ENCODE measurements around the gene ABCA6. TPM values are rescaled to one million over a fixed set of nuclear protein-coding genes. Genes with fewer than 3 reads are reported as not detected.

Gene ABCA6
- total RNA-seq, 1 donor from 2014 or later: 32.0 TPM

GRCh38 chr17:69058165-69058564 is 83.5 kb downstream of the ABCA6 start:
- Histone ChIP-seq H3K4me1 (no peaks in the 10 kb centered on the region), H3K4me3 (no peak overlapping the region), H3K27ac (no peak overlapping the region), H3K9me3 (no peaks in the 10 kb centered on the region), H3K27me3 (ENCODE audit: low read depth) (no peaks in the 10 kb centered on the region), H3K36me3 (no peaks in the 10 kb centered on the region)
- DNase-seq (no peak), ATAC-seq (no peak)
- TF ChIP-seq CTCF (IDR thresholded peaks at IDR 0.05): peak; percentile 11
- intact Hi-C loops (cut with DNase I): loop anchor here (10.0 kb wide), 1 partner anchor 73 kb away; no protein-coding TSS in a partner anchor

- no peak for TF ChIP-seq CTCF (IDR thresholded peaks at IDR 0.05)
- intact Hi-C loops (cut with DNase I): loop anchor here (10.0 kb wide), 1 partner anchor 72 kb away; no protein-coding TSS in a partner anchor
- Histone ChIP-seq H3K4me1 (no peaks in the 10 kb centered on the region), H3K27ac (no peak overlapping the region), H3K36me3 (no peaks in the 10 kb centered on the region), H3K27me3 (ENCODE audit: low read depth) (no peaks in the 10 kb centered on the region), H3K4me3 (no peak overlapping the region), H3K9me3 (no peaks in the 10 kb centered on the region)
- DNase-seq (no peak), ATAC-seq (no peak)
These were observed 84.4 kb downstream of the ABCA6 start for GRCh38 chr17:69057280-69057679.

GRCh38 chr17:69056179-69056823 is 85.4 kb downstream of the ABCA6 start:
- no peaks in the 10 kb centered on the region for H3K9me3 ChIP-seq
- no peak for TF ChIP-seq CTCF (IDR thresholded peaks at IDR 0.05)
- H3K27me3 ChIP-seq (ENCODE audit: low read depth): no peaks in the 10 kb centered on the region
- no peak for DNase-seq
- H3K4me3 ChIP-seq: no peak overlapping the region
- intact Hi-C loops (cut with DNase I): loop anchor here (10.0 kb wide), 1 partner anchor 72 kb away; no protein-coding TSS in a partner anchor
- H3K27ac ChIP-seq: no peak overlapping the region
- no peaks in the 10 kb centered on the region for H3K4me1 ChIP-seq
- ATAC-seq: no peak
- H3K36me3 ChIP-seq: no peaks in the 10 kb centered on the region

GRCh38 chr17:69055334-69055733 is 86.4 kb downstream of the ABCA6 start:
- DNase-seq (no peak), ATAC-seq (no peak)
- Histone ChIP-seq H3K4me3 (no peak overlapping the region), H3K36me3 (no peaks in the 10 kb centered on the region), H3K9me3 (no peaks in the 10 kb centered on the region), H3K4me1 (no peaks in the 10 kb centered on the region), H3K27me3 (ENCODE audit: low read depth) (no peaks in the 10 kb centered on the region), H3K27ac (no peak overlapping the region)
- TF ChIP-seq CTCF (IDR thresholded peaks at IDR 0.05): no peak
- intact Hi-C loops (cut with DNase I): loop anchor here (10.0 kb wide), 1 partner anchor 71 kb away; no protein-coding TSS in a partner anchor

- no peaks in the 10 kb centered on the region for H3K27me3 ChIP-seq (ENCODE audit: low read depth)
- H3K9me3 ChIP-seq: no peaks in the 10 kb centered on the region
- H3K36me3 ChIP-seq: no peaks in the 10 kb centered on the region
- DNase-seq (no peak), ATAC-seq (no peak)
- H3K27ac ChIP-seq: peak overlapping the region; percentile 20
- H3K4me1 ChIP-seq: peaks cover 21% of the 10 kb centered on the region
- intact Hi-C loops (cut with DNase I): loop anchor here (10.0 kb wide), 1 partner anchor 66 kb away; no protein-coding TSS in a partner anchor
- no peak overlapping the region for H3K4me3 ChIP-seq
- TF ChIP-seq CTCF (IDR thresholded peaks at IDR 0.05): no peak
These were observed 90.5 kb downstream of the ABCA6 start for GRCh38 chr17:69050999-69051775.
